HG02981 (cell line): ENCODE measurements around the gene GRAP.

Experiments used
- ATAC-seq: cut with Tn5 transposase; IDR thresholded peaks from one replicate; pipeline ENCODE4 v1.9.1; 2021; ENCODE audit warnings: mild to moderate bottlenecking, moderate library complexity; ENCODE audit not compliant: unreplicated experiment

Gene GRAP

DNA sequence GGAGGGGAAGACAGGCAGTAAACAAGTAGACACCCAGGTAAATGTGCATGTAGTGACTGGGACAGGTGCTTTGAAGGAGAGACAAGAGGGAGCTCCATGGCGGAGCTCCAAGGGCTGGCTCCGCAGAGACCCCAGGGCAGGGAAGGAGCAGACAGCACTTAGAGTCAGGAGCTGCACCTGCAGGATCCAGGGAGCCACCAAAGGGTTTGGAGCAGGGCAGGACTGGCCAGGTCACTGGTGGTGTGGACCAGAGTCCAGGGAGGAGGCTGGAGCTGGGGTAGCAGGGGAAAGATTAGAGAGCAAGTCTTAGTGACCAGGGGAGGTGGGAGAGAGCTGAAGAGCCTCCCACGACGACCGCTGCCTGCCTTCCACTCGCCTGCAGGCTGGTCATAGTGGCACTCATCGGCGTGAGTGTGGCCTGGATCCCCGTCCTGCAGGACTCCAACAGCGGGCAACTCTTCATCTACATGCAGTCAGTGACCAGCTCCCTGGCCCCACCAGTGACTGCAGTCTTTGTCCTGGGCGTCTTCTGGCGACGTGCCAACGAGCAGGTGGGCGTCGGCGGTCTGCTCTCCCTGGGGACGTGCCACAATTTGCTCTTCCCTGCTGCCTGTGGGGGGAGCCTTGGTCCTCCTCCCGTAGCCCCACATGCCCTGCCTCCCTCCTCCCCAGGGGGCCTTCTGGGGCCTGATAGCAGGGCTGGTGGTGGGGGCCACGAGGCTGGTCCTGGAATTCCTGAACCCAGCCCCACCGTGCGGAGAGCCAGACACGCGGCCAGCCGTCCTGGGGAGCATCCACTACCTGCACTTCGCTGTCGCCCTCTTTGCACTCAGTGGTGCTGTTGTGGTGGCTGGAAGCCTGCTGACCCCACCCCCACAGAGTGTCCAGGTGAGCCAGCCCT is 27.5 kb downstream of the GRAP start:
- ATAC-seq, result no peak

DNA sequence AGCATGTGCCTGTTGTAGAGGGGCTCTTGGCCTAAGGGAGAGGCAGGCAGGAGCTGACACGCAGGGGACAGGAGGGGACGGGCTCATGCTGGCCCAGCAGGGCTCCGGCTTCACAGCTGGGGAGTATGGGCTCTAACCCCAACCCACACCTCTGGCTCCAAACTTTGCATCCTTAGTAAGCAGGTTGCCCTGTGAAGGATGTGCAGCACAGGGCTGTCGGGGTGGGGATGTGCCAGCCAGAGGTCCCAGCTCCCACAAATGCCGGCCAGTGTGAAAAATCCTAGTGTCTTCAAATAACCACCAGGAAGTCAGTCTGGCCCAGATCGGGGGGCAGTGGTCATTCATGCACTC is 28.2 kb downstream of the GRAP start:
- no peak for ATAC-seq

DNA sequence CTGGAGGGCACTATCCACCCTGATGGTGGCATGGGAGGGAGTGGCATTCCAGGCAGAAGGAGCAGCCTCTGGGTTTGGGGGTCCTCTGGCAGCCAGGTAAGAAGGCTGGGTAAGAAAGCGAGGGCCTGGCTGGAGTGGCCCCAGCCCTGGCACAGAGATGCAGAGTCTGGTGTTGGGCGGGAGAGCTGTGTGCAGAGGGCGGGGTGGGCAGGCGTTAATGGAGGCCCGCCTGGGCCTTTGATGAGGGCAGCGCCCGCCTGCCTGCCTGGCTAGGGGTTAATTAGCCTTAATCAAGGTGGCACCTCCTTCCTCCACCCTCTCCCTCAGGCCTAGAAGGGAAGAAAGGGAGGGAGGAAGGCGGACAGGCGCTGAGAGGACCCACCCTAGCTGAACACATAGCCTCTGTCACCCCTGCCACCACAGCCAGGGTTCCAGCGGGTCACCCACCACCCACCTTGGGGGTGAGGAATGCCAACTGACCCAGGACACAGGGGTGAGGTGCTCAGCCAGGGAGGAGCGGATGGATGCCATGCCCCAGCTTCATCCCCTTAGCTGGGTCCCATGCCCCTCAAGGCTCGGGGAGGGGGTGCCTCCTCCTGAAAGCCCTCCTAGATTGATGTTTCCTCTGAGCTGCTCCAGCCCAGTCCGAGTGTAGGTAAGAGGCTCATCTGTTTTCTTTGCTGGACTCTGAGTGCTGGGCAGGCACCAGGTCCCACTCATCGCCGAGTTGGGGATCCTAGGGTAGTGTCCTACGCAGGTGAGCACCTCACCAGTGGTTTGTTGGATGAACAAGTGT is 28.8 kb downstream of the GRAP start:
- no peak for ATAC-seq

DNA sequence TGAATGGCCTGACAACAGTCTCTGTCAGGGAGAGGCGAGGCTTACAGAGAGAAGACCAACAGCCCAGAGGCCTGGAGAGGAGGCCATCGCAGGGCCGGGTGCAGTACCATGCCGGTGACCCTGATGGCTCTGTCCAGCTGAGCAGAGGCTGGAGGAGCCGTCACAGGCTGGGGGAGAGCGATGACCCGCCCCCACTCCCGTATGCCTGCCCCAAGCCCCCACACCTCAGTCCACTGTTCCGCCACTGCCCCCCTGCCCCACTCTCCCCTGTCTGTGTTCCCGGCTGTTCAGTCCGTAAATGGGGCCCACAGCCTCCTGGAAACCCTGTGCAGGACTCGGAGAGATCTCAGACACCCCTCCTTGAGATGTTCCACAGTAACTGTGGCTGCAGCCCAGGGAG is 29.4 kb downstream of the GRAP start:
- no peak for ATAC-seq

DNA sequence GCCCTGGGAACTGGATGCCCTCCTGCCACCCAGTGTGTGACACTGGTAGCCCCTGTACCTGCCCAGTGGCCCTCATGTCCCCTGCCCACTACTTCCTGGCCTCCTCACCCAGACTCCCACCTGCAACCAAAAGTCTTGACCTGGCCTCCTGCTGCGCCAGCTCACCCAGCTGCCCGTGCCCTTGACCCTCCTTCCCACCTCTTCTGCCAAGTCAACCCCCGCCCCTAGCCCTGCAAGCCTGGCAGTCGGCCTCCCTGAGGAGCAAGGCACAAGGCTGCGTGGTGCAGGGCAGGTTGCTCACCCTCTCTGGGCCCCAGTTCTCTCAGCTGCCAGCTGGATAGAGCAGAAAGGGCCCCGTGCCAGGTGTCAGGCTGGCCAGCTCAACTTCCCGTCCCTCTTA is 29.9 kb downstream of the GRAP start:
- ATAC-seq, result no peak

DNA sequence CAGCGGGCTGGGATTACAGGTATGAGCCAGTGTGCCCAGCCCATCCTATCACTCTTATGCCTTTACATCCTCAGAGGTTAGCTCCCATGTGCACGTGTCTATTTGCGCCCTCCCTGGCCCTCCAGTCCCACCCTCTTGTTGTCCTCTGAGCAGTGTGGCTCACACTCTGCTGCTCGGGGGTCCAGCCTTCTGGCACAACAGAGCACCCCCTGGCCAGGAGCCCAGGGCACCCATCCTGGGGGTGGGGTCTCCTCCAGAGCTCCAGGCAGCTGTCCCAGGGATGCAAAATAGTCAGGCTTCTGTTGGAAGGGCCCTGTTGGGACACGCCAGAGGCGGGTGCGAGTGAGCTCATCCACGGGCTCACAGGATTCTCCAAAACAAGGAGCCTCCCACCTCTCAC is 30.5 kb downstream of the GRAP start:
- ATAC-seq, result no peak

DNA sequence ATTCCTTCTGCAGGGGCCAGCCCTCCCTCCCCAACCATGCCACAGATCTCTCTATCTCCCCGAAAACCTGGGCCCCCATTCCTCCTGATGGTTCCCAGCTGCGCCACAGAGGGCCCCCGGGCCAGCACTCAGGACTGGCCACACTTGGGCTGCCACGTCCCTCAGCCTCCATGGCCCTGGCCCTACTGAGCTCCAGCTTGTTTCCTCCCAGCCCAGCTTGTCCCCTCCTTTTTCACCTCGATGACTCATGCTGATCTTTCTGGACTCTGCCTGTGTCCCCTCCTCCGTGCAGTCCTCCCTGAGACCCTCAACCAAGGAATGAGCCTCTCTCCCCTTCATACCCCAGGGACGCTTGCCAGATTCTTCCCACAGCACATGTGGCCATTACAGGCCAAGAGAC is 31.3 kb downstream of the GRAP start:
- no peak for ATAC-seq

DNA sequence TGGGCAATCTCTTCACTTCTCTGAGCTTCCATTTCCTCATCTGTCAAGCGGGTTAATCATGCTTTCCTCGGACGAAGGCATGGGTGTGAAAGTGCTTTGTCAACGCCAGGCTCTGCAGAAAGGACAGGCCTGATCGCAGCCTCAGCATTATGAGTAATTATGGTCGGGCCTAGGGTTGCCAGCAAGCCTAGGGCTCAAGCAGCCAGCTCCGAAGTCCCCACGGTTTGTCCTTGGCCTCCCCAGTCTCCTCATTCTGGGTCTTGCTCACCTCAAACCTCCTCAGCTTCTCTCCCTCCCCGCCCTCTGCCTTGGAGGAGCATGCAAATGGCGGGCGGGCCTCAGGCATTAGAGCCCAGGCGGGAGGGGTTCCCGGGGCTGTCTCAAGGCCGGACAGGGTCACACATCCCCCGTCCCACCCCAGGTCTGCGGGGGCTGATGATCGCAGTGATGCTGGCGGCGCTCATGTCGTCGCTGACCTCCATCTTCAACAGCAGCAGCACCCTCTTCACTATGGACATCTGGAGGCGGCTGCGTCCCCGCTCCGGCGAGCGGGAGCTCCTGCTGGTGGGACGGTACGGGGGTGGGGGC is 32.0 kb downstream of the GRAP start:
- no peak for ATAC-seq

DNA sequence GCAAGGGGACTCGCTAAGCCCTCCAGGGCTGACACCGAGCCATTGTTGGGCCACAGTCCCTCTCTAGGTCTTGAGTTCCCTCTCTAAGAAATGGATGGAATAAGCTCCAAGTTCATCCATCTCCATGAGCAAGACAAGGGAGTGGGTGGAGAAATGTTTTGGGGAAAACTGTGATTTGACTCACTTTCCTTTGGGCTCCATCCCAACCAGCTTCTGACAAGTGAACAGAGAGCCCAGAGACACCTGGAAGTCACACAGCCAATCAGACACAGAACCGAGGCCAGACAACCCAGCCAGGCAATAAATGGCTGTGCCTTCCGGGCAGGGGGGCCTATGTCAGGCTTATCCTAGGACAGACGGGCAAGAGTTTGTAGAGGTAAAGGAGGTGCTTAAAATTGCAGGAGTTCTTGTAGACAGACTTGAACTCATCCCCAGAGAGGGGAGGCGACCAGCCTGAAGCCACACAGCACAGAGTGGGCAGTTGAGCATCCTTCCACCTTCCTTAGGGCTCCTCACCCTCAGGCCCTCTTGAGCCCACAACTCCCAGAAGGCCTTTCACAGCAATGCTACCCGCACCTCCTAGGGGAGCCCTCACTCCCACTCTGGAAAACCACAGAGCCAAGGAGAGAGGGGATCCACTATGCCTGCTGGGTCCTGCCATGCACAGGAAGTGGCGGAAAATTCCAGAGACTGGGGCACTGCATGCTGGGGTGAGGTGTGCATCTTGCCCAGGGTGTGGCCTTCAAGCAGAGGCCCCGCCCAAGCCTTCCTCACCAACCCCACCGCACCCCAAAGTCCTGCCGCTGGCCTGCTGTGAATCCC is 32.7 kb downstream of the GRAP start:
- no peak for ATAC-seq

DNA sequence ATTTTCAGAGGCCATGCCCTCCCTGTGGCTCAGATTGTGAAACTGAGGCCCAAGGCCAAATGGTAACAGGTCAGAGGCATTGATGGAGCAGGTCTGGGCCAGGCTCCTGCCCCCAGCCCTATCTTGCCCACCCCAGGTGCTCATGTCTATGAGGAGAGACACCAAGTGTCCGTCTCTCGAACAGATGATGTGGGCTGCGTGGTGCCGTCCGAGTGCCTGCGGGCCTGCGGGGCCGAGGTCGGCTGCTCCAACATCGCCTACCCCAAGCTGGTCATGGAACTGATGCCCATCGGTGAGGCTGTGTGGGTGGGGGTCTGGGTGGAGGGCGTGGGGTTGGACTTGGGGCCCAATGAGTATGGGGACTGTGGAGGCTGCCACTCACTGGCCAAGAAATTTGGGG is 33.5 kb downstream of the GRAP start:
- ATAC-seq, result no peak

DNA sequence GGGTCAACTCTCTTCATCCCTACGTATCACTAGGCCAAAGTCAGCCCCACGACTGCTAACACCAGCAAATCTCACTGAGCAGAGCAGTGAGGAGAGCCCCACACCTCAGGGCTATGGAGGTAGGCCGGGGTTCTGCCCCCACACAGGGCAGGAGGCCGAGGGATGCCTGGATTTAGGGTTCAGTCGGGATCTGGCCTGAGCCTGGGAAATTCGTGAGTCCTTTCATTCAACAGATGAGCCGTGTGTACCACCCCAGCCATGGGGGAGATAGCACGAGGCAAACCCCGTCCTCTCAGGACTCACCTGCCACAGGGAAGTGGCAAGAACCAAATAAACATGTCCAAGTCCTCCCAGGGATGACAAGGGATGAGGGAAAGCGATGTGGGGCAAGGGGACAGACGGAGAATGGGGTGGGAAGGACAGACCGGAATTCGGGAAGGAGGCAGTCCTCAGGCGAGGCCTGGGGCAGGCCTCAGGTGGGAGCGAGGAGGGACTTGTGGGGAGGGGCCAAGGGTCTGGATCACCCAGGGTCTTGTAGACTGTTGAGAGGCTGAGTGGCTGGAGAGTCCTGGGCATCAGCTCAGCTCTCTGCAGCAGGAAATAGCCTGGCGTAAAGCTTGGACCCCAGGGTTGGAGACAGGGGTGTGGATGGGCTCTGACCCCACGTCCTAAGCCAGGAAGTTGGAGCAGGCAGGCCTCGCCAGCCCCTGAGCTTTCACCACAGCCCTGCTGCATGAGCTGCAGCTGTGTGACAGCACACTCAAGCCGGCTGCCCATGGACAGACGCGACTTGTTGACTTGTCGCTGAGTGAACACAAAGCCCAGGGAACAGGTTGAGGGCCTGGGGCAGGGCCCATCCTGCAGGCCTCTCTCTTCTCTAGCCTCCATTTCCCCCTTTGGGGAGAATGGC is 34.3 kb downstream of the GRAP start:
- no peak for ATAC-seq

DNA sequence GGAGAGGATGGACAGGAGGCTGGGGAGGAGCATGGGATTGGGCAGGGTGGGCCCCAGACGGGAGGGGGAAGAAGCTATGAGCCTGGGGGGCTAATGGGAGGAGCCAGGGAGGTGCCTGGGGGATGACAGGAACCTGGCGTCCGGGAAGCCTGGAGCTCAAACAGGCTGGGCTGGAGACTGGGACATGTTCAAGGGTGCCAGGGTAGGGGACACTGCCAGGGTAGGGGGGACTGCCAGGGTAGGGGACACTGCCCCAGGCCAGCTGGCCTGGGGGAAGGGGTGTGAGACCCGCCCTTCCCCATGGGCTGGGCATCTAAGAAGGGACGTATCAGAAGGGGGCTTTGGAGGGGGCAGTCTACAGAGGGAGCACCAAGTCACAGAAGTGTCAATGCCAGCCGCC is 35.2 kb downstream of the GRAP start:
- ATAC-seq, result no peak

DNA sequence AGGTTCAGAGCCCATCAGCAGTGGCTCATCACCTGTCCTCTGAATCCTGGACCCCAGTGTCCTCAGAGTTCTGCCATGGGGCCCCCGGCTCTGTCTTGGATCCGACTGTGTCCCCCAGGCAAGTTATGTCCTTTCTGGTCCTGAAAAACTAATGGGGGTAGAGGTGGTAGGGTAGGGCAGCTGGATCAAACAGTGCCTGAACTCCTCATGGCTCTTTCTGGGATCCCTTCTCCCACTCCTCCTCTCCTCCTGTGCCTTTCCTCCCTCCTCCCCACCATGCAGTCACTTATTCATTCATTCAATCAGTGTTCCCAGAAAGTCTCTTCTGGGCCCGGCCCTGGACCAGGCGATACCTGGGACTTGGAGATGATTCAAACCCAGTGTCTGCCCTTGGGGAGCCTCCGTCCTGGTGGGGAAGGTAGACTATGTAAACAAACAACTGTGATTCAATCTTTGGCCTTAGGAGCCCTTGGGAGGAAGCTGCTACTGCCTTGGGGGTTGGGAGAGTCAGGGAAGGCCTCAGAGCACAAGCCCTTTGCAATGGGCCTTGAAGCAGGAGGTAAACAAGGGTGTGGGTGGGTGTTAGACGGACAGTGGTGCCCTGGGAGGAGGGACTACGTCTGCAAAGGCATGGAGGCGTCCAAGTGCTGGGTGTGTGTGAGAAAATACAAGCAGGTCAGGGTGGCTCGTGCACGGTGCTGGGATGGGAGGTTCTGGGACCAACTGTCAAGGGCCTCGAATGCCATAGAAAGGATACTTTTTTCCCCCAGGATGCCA is 35.8 kb downstream of the GRAP start:
- no peak for ATAC-seq

DNA sequence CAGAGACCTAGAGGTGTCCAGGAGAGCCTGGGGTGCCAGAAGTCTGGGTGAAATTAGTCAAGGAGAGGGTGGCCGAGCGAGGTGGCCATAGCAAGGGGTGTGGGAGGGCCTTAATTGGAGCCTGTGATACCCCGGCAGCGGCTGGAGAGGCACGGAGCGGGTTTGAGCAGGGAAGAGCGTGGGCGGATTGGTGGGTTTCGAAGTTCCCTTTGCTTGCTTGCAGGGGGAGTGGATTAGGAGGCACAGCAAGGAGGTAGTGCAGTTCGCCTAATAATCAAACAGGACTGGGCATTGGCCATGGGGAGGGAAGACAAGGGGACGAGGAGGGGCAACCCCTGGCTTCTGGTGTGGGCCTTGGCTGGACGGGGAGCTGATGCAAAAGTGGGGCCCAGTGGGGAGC is 36.8 kb downstream of the GRAP start:
- no peak for ATAC-seq

DNA sequence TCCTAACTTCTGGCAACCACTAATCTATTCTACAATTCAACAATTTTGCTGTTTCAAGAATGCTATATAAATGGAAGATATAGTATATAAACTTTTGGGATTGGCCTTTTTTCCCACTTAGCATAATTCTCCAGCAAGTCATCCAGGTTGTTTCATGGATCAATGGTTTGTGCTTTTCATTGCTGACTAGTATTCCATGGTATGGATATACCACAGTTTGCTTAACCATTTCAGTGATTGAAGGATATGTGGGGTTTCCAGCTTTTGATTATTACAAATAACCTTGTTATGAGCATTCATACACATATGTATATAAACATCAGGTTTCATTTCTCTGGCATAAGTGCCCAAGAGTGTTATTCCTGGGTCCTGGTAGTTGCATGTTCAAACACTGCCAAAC is 40.1 kb downstream of the GRAP start:
- no peak for ATAC-seq

DNA sequence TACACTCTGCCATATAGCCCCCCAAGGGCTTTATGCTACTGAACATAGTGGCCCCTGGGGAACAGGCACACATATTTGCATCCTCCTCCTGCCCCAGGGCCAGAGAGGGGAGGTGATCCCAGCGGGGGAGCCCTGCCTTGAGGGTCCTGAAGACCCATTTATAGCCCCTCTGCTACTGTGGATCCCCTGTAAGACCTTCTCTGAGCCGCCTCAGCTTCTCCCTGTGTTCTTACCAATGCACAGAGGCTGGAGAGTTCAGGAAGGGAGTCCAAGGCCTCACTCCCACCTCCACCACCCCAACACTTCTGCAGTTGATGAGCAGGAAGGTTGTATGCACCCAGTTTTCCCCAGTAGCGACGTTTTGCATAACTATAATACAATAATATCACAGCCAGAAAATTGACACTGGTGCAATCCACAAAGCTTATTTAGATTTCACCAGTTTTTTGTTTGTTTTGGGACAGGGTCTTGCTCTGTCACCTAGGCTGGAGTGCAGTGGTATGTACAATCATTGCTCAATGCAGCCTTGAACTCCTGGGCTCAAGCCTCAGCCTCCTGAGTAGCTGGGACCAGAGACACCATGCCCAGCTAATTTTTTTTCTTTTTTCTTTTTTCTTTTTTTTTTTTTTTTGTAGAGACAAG is 40.8 kb downstream of the GRAP start:
- ATAC-seq, result no peak

DNA sequence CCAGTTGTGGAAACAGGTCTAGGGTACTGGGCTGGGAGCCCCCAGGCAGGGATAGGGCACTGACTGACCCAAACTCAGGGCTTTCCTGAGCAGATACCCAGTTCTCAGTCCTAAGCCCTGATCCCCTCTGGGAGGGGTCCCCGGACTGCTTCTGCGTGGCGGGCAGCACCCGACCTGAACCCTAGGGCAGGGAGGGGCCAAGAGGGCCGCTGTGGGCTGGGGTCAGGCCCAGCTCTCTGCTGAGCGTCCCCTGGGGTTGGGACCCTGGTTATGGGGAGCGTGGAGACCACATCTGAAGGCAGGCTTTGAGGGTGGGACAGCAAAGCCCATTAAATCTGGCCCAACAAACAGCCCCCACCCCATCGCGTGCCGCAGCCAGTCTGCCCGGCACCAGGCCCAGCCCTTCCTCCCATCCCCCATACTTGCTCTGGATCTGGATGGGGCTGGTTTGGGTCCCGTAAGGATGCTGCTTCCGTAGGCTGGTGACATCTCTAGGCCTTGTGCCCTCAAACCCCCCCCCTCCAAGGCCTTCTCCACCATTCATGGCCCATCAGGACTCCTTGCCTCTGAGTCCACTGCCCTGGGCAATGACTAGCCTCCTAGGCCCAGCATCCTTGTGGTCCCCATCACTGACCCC is 41.5 kb downstream of the GRAP start:
- no peak for ATAC-seq

DNA sequence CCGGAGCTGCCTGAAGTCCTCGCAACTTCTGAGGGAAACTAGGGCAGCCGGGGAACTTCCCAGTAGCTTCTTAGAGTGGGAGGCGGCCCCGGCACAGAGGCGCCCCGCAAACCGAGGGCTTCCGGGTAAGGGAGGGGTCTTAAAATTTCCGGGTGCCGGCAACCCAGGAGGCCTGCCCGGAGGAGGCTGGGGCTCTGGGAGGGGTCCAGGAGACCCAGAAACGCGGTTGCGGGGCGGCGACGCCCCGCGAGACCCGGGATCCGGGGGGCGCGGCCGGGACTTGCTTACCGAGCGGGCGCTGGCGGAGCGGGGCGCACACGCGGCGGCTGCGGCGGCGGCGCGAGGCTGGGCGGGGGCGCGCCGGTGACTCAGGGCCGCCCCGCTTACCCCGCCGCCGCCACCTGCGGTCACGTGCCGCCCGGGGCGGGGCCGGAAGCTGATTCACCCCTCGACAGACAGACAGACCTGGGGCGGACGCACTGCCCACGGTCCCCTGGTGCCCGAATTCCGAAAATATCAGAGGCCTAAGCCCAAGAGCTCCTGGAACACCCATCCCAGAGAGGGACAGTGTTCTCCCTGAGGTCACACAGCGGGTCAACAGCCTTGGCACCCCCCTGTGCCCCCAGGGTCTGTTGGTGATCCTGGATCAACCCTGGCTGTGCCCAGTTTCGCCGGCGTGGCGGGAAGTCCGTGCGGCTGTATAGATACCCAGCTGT is 42.2 kb downstream of the GRAP start, which contains the start of gene FAM83G:
FAM83G (minus strand) TSS at position 344 of the 716 bp plus-strand sequence. CDS start 723 bp downstream, outside the sequence.
- peak; percentile 79 for ATAC-seq
